Esophagus squamous epithelium (tissue), 5 donors: ENCODE results near the gene MYOM3. TPM values are rescaled to one million over a fixed set of nuclear protein-coding genes. Genes with fewer than 3 reads are reported as not detected.

Experiments used
- DNase-seq: peaks from one replicate; lab custom pipeline; 2025; lab: John Stamatoyannopoulos, UW
- H3K27ac ChIP-seq, 4 donors: fragments of 200-600 bp; sonication (generic); one replicate each; pipeline ENCODE4 v1.5.1; 2016 to 2019; ENCODE audit warnings: mild to moderate bottlenecking in 1 of 4
- H3K27me3 ChIP-seq, 4 donors: fragments of 200-600 bp; sonication (generic); 1 replicate in 3 of 4; 2 replicates in 1 of 4; pipeline versions ENCODE4 v1.5.1 to v1.6.0; 2017 to 2021; ENCODE audit warnings: antibody characterized with exemption in 1 of 4
- H3K36me3 ChIP-seq, 3 donors: fragments of 200-600 bp; sonication (generic); one replicate each; pipeline ENCODE4 v1.5.1; 2016 to 2019
- H3K4me1 ChIP-seq, 3 donors: fragments of 200-600 bp; sonication (generic); one replicate each; pipeline ENCODE4 v1.5.1; 2017 to 2019
- H3K4me3 ChIP-seq, 4 donors: fragments of 200-600 bp; sonication (generic); 1 replicate in 3 of 4; 2 replicates in 1 of 4; pipeline ENCODE4 v1.5.1; 2016 to 2019; ENCODE audit warnings: mild to moderate bottlenecking in 2 of 4, moderate library complexity in 1 of 4
- H3K9me3 ChIP-seq, 3 donors: fragments of 200-600 bp; sonication (generic); one replicate each; pipeline ENCODE4 v1.5.1; 2016 to 2019
- POLR2A ChIP-seq, 4 donors: fragments of 450-650 bp; IDR thresholded peaks; one replicate each; pipeline ENCODE4 v1.6.1; 2017; ENCODE audit warnings: antibody characterized with exemption in 4 of 4, mild to moderate bottlenecking in 4 of 4, moderate library complexity in 3 of 4
- WGBS, 2 donors: methylation state at CpG; one replicate each; pipeline ENCODE4 v1.1.5; 2018; 5-methylcytosine and 5-hydroxymethylcytosine counted together
- intact Hi-C: fragments of 100-400 bp; cut with DNase I; formaldehyde crosslinking; loops from one replicate; pipeline ENCODE4 v1.15.0; 2022
- total RNA-seq, 4 donors: library from RNA; depleted of rRNA; stranded (reverse); fragments of >200 nt; gene quantifications; one replicate each; pipeline ENCODE4 v1.1.0, GENCODE V29; 2016
- TF ChIP-seq, protein P1 (sequence below), 6 experiments: fragments of 450-650 bp in 4 of 6; fragments of 200-600 bp in 2 of 6; sonication (generic) in 2 of 6; IDR thresholded peaks; one replicate each; pipeline ENCODE4 v1.5.1; 2016 to 2019; ENCODE audit warnings: antibody characterized with exemption in 6 of 6, mild to moderate bottlenecking in 4 of 6, moderate library complexity in 4 of 6
- donor health status: DM: yes; HTN: yes; CAD: no.

The MYOM3 gene
- total RNA-seq, 4 donors from 2014 or later, result 0.30 to 1.1 (median 0.56) TPM

- WGBS, 2 donors, result 84 to 90% methylated on average over 6 to 7 of the region's 7 CpGs
- peaks cover 6 to 36% (median 8%) of the 10 kb centered on the region in 3 donors for H3K4me1 ChIP-seq
- H3K9me3 ChIP-seq, result no peaks in the 10 kb centered on the region
- TF ChIP-seq, protein P1, sequence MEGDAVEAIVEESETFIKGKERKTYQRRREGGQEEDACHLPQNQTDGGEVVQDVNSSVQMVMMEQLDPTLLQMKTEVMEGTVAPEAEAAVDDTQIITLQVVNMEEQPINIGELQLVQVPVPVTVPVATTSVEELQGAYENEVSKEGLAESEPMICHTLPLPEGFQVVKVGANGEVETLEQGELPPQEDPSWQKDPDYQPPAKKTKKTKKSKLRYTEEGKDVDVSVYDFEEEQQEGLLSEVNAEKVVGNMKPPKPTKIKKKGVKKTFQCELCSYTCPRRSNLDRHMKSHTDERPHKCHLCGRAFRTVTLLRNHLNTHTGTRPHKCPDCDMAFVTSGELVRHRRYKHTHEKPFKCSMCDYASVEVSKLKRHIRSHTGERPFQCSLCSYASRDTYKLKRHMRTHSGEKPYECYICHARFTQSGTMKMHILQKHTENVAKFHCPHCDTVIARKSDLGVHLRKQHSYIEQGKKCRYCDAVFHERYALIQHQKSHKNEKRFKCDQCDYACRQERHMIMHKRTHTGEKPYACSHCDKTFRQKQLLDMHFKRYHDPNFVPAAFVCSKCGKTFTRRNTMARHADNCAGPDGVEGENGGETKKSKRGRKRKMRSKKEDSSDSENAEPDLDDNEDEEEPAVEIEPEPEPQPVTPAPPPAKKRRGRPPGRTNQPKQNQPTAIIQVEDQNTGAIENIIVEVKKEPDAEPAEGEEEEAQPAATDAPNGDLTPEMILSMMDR (IDR thresholded peaks at IDR 0.05), result no peak
- TF ChIP-seq POLR2A (IDR thresholded peaks at IDR 0.05), result no peak
- H3K27ac ChIP-seq, result peak overlapping the region in 2 of 4 donors; percentile 33 to 47
- H3K4me3 ChIP-seq, result no peak overlapping the region
- DNase-seq, result no peak
- no peaks in the 10 kb centered on the region for H3K36me3 ChIP-seq
- no peaks in the 10 kb centered on the region for H3K27me3 ChIP-seq
- intact Hi-C loops, result no loop called here
These were observed 90.3 kb downstream of the MYOM3 start for GRCh38 chr1:24021403-24022266.

- no peak for TF ChIP-seq POLR2A (IDR thresholded peaks at IDR 0.05)
- TF ChIP-seq, protein P1 (IDR thresholded peaks at IDR 0.05), result no peak
- intact Hi-C loops, result no loop called here
- Histone ChIP-seq H3K4me3 (no peak overlapping the region), H3K9me3 (no peaks in the 10 kb centered on the region), H3K4me1 (peaks cover 6 to 45% (median 9%) of the 10 kb centered on the region in 3 donors), H3K27me3 (no peaks in the 10 kb centered on the region), H3K36me3 (no peaks in the 10 kb centered on the region), H3K27ac (peak overlapping the region in 3 of 4 donors; percentile 85 to 87 (median 85))
- WGBS, 2 donors, result 85 to 96% methylated on average over 2 to 3 of the region's 3 CpGs
- DNase-seq, result no peak
These were observed 91.5 kb downstream of the MYOM3 start for GRCh38 chr1:24020470-24020869.

GRCh38 chr1:24020025-24020424, 91.9 kb downstream of the MYOM3 start:
- no peaks in the 10 kb centered on the region for H3K27me3 ChIP-seq
- no peak overlapping the region for H3K4me3 ChIP-seq
- peak overlapping the region in 3 of 4 donors; percentile 85 to 87 (median 85) for H3K27ac ChIP-seq
- WGBS, 2 donors, result 47 to 72% methylated on average over 3 to 5 of the region's 5 CpGs
- no peaks in the 10 kb centered on the region for H3K9me3 ChIP-seq
- TF ChIP-seq, protein P1 (IDR thresholded peaks at IDR 0.05), result no peak
- no peak for TF ChIP-seq POLR2A (IDR thresholded peaks at IDR 0.05)
- DNase-seq, result no peak
- intact Hi-C loops, result no loop called here
- H3K36me3 ChIP-seq, result no peaks in the 10 kb centered on the region
- peaks cover 6 to 45% (median 9%) of the 10 kb centered on the region in 3 donors for H3K4me1 ChIP-seq

DNA sequence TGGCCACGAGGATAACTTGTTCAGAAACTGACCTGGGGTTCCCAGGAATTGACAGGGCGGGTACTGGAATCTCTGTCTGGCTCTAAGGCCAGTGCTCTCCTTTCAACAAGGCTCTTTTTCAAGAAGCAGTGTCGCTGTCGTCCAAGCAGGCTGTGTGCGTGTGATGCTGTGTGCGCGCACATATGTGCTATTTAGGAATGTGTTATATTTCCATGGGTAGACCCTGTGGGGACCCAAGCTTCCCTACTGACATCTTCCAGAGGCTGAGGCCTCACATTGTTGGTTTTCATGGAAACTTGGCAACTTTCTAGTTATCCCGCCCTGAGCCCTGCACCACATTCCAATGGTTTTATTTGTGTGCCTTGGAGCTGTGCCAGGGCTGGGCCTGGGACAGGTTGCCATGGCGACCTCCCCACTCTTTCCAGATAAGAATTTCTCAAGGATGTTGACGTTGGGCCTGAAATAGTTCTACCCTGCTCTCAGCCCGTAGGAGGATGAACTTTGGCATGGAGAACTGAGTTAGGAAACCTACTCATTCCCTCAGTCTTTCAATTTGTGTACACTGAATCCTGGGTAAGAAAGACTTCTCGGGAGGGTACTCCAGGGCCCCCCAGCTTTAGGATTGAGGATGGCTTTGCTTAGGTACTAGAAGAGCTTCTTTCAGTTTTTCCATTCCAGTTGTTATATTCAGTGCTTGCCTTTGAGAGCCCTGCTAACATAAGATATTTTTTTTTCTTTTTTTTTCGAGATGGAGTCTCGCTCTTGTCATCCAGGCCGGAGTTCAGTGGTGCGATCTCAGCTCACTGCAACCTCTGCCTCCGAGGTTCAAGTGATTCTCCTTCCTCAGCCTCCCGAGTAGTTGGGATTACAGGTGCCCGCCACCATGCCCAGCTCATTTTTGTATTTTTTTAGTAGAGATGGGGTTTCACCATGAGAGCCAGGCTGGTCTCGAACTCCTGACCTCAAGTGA, 93.0 kb downstream of the MYOM3 start:
- H3K4me3 ChIP-seq, result peak overlapping the region in 1 of 4 donors; percentile 6
- no peaks in the 10 kb centered on the region for H3K9me3 ChIP-seq
- peaks cover 6 to 45% (median 9%) of the 10 kb centered on the region in 3 donors for H3K4me1 ChIP-seq
- peak overlapping the region; percentile 58 to 87 (median 85) for H3K27ac ChIP-seq
- TF ChIP-seq, protein P1 (IDR thresholded peaks at IDR 0.05), result no peak
- TF ChIP-seq POLR2A (IDR thresholded peaks at IDR 0.05), result no peak
- peak; percentile 10 for DNase-seq
- intact Hi-C loops, result no loop called here
- H3K36me3 ChIP-seq, result no peaks in the 10 kb centered on the region
- 50 to 52% methylated on average over 15 to 20 of the region's 20 CpGs for WGBS, 2 donors
- no peaks in the 10 kb centered on the region for H3K27me3 ChIP-seq
